Activated CD4-positive, alpha-beta T cell treated with anti-CD3 and anti-CD28 coated beads, Interleukin-2, amount 50 U/mL, for 16 hours (primary cell): ENCODE measurements around the gene PLCB3.
A peak's percentile ranks its signal among the peaks of the same experiment; 100 is the strongest.

Experiments
- DNase-seq: peaks from one replicate; pipeline ENCODE4 v3.0.0-alpha.2; 2020

PLCB3 gene

GRCh38 chr11:64223001-64223651 is 28.2 kb upstream of the PLCB3 start:
- DNase-seq: no peak

GRCh38 chr11:64224151-64224890 is 27.0 kb upstream of the PLCB3 start:
- DNase-seq: no peak

- no peak for DNase-seq
These were observed 26.3 kb upstream of the PLCB3 start for GRCh38 chr11:64224891-64225607.

- DNase-seq: peak; percentile 92
These were observed 25.5 kb upstream of the PLCB3 start, which contains the start of the genes NUDT22 and TRPT1 for GRCh38 chr11:64225608-64226506. Gene NUDT22, plus strand, starts transcription at chr11:64226274. Its CDS starts 379 bp downstream, at chr11:64226653. Gene TRPT1, minus strand, starts transcription at chr11:64226186. Its CDS starts 326 bp downstream, at chr11:64225860.

GRCh38 chr11:64226507-64227051 is 24.8 kb upstream of the PLCB3 start:
- peak; percentile 73 for DNase-seq

GRCh38 chr11:64227405-64227956 is 23.8 kb upstream of the PLCB3 start:
- no peak for DNase-seq

- DNase-seq: no peak
These were observed 22.1 kb upstream of the PLCB3 start for GRCh38 chr11:64229090-64229743.

GRCh38 chr11:64229744-64230170 is 21.6 kb upstream of the PLCB3 start:
- no peak for DNase-seq

- DNase-seq: peak; percentile 90
These were observed 21.0 kb upstream of the PLCB3 start, which contains the start of gene DNAJC4 for GRCh38 chr11:64230171-64230984. Gene DNAJC4, plus strand, starts transcription at chr11:64230548. Its CDS starts 307 bp downstream, at chr11:64230855.

GRCh38 chr11:64230985-64231365 is 20.4 kb upstream of the PLCB3 start:
- no peak for DNase-seq

GRCh38 chr11:64231546-64231945 is 19.8 kb upstream of the PLCB3 start:
- DNase-seq: no peak

GRCh38 chr11:64232182-64232966 is 19.0 kb upstream of the PLCB3 start:
- no peak for DNase-seq

- no peak for DNase-seq
These were observed 18.4 kb upstream of the PLCB3 start for GRCh38 chr11:64232967-64233315.

GRCh38 chr11:64233913-64234586 is 17.3 kb upstream of the PLCB3 start, which contains the start of gene VEGFB:
Gene VEGFB, plus strand, starts transcription at chr11:64234584. Its CDS starts 250 bp downstream, at chr11:64234834.
- DNase-seq: peak; percentile 73

- DNase-seq: no peak
These were observed 16.5 kb upstream of the PLCB3 start for GRCh38 chr11:64234647-64235379.

- DNase-seq: no peak
These were observed 15.7 kb upstream of the PLCB3 start for GRCh38 chr11:64235437-64236161.

- DNase-seq: no peak
These were observed 13.8 kb upstream of the PLCB3 start for GRCh38 chr11:64237484-64237951.
